Measurements from ENCODE around the gene CHST12. TPM values are rescaled to one million over a fixed set of nuclear protein-coding genes. Genes with fewer than 3 reads are reported as not detected.
A peak's percentile ranks its signal among the peaks of the same experiment; 100 is the strongest.

The CHST12 gene
- polyA plus RNA-seq, 2 of the 4 experiments (the other 2 are of a cell fraction) = 5.6 to 12.0 TPM

DNA sequence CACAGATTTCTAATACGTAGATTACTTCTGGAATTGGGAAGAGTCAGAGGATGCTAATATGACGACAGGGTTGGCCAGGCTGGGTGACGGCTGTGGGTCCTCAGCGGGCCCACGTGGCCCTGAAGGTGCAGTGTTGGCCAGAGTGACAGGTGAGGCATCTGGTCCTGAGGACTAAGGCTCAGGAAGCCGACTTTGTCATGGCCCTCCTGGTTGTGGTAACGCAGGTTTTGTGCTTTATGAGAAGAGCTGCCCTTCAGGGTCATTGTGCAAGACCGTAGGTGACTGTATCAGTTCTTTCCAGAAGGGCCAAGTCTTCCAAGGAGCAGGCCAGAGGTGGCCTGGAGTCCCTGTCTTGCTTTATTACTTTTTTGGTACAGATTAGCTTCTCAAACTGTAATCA, 46.2 kb upstream of the CHST12 start:
- DNase-seq (ENCODE audit: low read depth in 1 of 2, low spot score in 1 of 2) = no peak
- H3K27ac ChIP-seq = no peak overlapping the region
- WGBS (ENCODE audit: missing lambda C conversion rate) = 84% methylated on average over 8 of the region's 8 CpGs
- H3K4me3 ChIP-seq = no peak overlapping the region
- no peaks in the 10 kb centered on the region for H3K9me3 ChIP-seq
- ChIA-PET POLR2A (no interaction called here), CTCF (interaction anchor here (0.7 kb wide), 1 partner anchor 375 kb away, joined by 4 read pairs; no protein-coding TSS in a partner anchor)
- FAIRE-seq = no peak
- no peak for ATAC-seq
- peaks cover 26% of the 10 kb centered on the region for H3K4me1 ChIP-seq
- peak overlapping the region; percentile 84 for H3K4me2 ChIP-seq
- no peak for TF ChIP-seq POLR2AphosphoS2 (conservative IDR thresholded peaks at IDR 0.05; ENCODE audit: low read length)
- no peak for TF ChIP-seq RNF2 (IDR thresholded peaks at IDR 0.05; ENCODE audit: borderline replicate concordance, low read depth)
- TF ChIP-seq RAD21 (conservative IDR thresholded peaks at IDR 0.05 in 1 of 2, IDR thresholded peaks at IDR 0.05 in 1 of 2) = no peak
- no peak for TF ChIP-seq NPAS2 (CRISPR knock-in tag; IDR thresholded peaks at IDR 0.05; ENCODE audit: borderline replicate concordance)
- no peak for TF ChIP-seq PHF8 (IDR thresholded peaks at IDR 0.05; ENCODE audit: borderline replicate concordance, low read depth)
- TF ChIP-seq ZC3H11A (IDR thresholded peaks at IDR 0.05) = no peak
- TF ChIP-seq EP300 (IDR thresholded peaks at IDR 0.05) = no peak
- no peak for TF ChIP-seq FOXS1 (CRISPR knock-in tag; IDR thresholded peaks at IDR 0.05)
- TF ChIP-seq HOXB13 (CRISPR knock-in tag; IDR thresholded peaks at IDR 0.05; ENCODE audit: low read depth) = no peak
- no peak for TF ChIP-seq MAZ (IDR thresholded peaks at IDR 0.05; ENCODE audit: borderline replicate concordance, low read depth, low read length)
- no peak for TF ChIP-seq CEBPB (IDR thresholded peaks at IDR 0.05)
- TF ChIP-seq FOSL2 (IDR thresholded peaks at IDR 0.05) = no peak
- no peak for TF ChIP-seq FOSL2 (CRISPR knock-in tag; IDR thresholded peaks at IDR 0.05)
- TF ChIP-seq EHMT2 (IDR thresholded peaks at IDR 0.05; ENCODE audit: low read depth) = no peak
- no peak for TF ChIP-seq BCL3 (IDR thresholded peaks at IDR 0.05)
- TF ChIP-seq JUNB (IDR thresholded peaks at IDR 0.05) = no peak

- no peak overlapping the region for H3K27ac ChIP-seq
- H3K4me2 ChIP-seq = peak overlapping the region; percentile 84
- peaks cover 26% of the 10 kb centered on the region for H3K4me1 ChIP-seq
- CTCF ChIA-PET = interaction anchor here (0.7 to 1.1 kb wide), 2 partner anchors 9 to 376 kb away, joined by 3 to 4 read pairs; no protein-coding TSS in a partner anchor
- no peak overlapping the region for H3K4me3 ChIP-seq
- no peak for TF ChIP-seq USF2 (IDR thresholded peaks at IDR 0.05)
- no peak for TF ChIP-seq SREBF2 (IDR thresholded peaks at IDR 0.05)
- no peak for TF ChIP-seq TFCP2L1 (CRISPR knock-in tag; IDR thresholded peaks at IDR 0.05)
- no peak for TF ChIP-seq KDM5A (IDR thresholded peaks at IDR 0.05)
- TF ChIP-seq POLR2AphosphoS2 (conservative IDR thresholded peaks at IDR 0.05; ENCODE audit: low read length) = no peak
- no peak for TF ChIP-seq KDM1A (IDR thresholded peaks at IDR 0.05; ENCODE audit: low read depth)
- no peak for TF ChIP-seq CBX8 (IDR thresholded peaks at IDR 0.05)
- TF ChIP-seq RARB (CRISPR knock-in tag; IDR thresholded peaks at IDR 0.05) = no peak
- TF ChIP-seq FOSL2 (IDR thresholded peaks at IDR 0.05) = no peak
- no peak for TF ChIP-seq FOSL2 (CRISPR knock-in tag; IDR thresholded peaks at IDR 0.05)
- TF ChIP-seq ZC3H11A (IDR thresholded peaks at IDR 0.05) = no peak
- TF ChIP-seq MYC (IDR thresholded peaks at IDR 0.05; ENCODE audit: borderline replicate concordance, low read length) = no peak
- no peak for TF ChIP-seq JUN (IDR thresholded peaks at IDR 0.05)
- TF ChIP-seq MAX (IDR thresholded peaks at IDR 0.05) = no peak
- no peak for TF ChIP-seq GATA3 (IDR thresholded peaks at IDR 0.05; ENCODE audit: borderline replicate concordance)
- TF ChIP-seq ZNF302 (CRISPR knock-in tag; IDR thresholded peaks at IDR 0.05) = no peak
- no peak for ATAC-seq
- 88% methylated on average over 6 of the region's 6 CpGs for WGBS (ENCODE audit: missing lambda C conversion rate)
- POLR2A ChIA-PET = no interaction called here
- no peak for FAIRE-seq
- H3K9me3 ChIP-seq = no peaks in the 10 kb centered on the region
- no peak for DNase-seq (ENCODE audit: low read depth in 1 of 2, low spot score in 1 of 2)
These were observed 45.8 kb upstream of the CHST12 start for GRCh38 chr7:2357571-2357970.

Data from A549 (cell line).